ENCODE measurements around the gene GAL.

- TF ChIP-seq POLR2A (IDR thresholded peaks at IDR 0.05; ENCODE audit: low read length) (no peak), GATA1 (IDR thresholded peaks at IDR 0.05; ENCODE audit: low read depth, low read length) (no peak)
Measured at GRCh38 chr11:68654978-68655377, 29.4 kb upstream of the GAL start.
